ENCODE data around the gene GNRH2. TPM values are rescaled to one million over a fixed set of nuclear protein-coding genes. Genes with fewer than 3 reads are reported as not detected.

Gene GNRH2
- total RNA-seq, 1 donor from 2014 or later = 1.4 TPM

DNA sequence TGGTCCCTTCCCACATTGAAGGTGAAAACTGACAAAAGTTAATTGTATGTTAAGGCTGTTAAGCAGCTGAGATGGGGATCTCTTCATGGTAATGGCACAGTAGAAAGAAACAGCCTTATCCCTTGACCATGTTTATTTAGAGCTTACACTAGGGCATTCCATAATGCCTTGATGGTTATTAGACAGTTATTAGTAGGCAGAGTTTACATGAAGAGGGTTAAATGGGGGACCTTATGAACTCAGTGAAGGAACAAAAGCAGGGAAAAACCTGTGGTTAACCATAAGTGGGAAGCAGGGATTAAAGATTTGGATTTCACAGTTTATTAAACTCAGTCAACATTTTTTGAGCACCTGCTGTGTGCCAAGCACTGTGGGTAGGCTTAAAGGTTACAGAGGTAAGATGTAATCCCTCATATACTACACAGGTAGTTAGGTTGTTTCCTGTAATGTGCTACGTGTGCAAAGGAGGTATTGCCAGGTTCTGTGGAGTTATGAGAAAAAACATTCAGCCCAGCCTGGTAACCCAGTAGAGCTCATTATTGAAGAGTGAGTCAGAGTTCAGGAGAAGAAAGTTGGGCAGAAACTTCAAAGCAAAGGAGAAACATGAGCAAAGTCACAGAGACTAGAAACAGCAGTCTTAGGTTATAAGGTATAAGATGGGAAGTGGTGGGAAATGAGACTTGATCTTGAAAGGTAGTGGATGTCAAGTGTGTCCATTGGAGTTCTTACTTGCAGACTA lies 32.3 kb upstream of the GNRH2 start:
- Mint-ChIP-seq H3K27ac (ENCODE audit: unreplicated experiment) (no peak overlapping the region), H3K4me3 (ENCODE audit: unreplicated experiment) (no peak overlapping the region), H3K36me3 (ENCODE audit: low read depth, unreplicated experiment) (peaks cover 24% of the 10 kb centered on the region), H3K9me3 (ENCODE audit: unreplicated experiment) (no peaks in the 10 kb centered on the region), H3K27me3 (ENCODE audit: low read depth, unreplicated experiment) (no peaks in the 10 kb centered on the region), H3K4me1 (ENCODE audit: low read depth, unreplicated experiment) (peaks cover 17% of the 10 kb centered on the region)
- TF ChIP-seq, protein P1, sequence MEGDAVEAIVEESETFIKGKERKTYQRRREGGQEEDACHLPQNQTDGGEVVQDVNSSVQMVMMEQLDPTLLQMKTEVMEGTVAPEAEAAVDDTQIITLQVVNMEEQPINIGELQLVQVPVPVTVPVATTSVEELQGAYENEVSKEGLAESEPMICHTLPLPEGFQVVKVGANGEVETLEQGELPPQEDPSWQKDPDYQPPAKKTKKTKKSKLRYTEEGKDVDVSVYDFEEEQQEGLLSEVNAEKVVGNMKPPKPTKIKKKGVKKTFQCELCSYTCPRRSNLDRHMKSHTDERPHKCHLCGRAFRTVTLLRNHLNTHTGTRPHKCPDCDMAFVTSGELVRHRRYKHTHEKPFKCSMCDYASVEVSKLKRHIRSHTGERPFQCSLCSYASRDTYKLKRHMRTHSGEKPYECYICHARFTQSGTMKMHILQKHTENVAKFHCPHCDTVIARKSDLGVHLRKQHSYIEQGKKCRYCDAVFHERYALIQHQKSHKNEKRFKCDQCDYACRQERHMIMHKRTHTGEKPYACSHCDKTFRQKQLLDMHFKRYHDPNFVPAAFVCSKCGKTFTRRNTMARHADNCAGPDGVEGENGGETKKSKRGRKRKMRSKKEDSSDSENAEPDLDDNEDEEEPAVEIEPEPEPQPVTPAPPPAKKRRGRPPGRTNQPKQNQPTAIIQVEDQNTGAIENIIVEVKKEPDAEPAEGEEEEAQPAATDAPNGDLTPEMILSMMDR (IDR thresholded peaks at IDR 0.05; ENCODE audit: insufficient read depth, low read depth, low read length) = no peak
- TF ChIP-seq EZH2 (IDR thresholded peaks at IDR 0.05; ENCODE audit: insufficient read depth, low read length) = no peak
- Histone ChIP-seq H3K27ac (ENCODE audit: low read depth, low read length) (peak overlapping the region; percentile 7), H4K20me1 (ENCODE audit: insufficient read depth, low read length) (peaks cover 13% of the 10 kb centered on the region), H2AFZ (ENCODE audit: low read depth, low read length) (no peak overlapping the region), H3K36me3 (ENCODE audit: insufficient read depth, low read length) (peaks cover 19% of the 10 kb centered on the region), H3K9ac (ENCODE audit: low read length) (no peak overlapping the region), H3K27me3 (ENCODE audit: insufficient read depth, low read length) (no peaks in the 10 kb centered on the region), H3K4me3 (ENCODE audit: insufficient read depth, low read depth, low read length) (no peak overlapping the region), H3K79me2 (ENCODE audit: insufficient read depth, low read length) (no peaks in the 10 kb centered on the region), H3K4me2 (ENCODE audit: low read length) (peak overlapping the region; percentile 24), H3K4me1 (ENCODE audit: insufficient read depth, low read length) (peaks cover 13% of the 10 kb centered on the region), H3K9me3 (ENCODE audit: insufficient read depth, low read depth, low read length) (no peaks in the 10 kb centered on the region)
- DNase-seq (ENCODE audit: low read depth) (peak; percentile 73), FAIRE-seq (no peak)

DNA sequence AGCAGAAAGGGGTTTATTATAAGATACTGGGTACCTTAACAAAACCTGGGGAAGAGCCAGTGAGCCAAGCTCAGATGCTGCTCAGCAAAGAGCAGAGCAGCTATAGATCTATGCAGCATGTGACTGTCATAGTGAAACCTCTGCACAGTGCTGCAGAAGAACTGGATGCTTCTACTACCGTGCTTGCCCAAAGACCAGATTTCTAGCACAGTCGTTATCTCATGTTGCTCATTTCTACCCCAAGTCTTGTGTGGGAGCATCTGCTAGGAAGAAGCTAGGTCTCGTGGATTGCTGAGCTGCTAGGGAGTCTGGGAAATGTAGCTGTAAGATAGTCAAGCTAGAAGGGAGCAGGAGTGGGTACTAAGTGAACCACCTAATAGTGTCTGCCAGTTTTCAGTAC lies 31.7 kb upstream of the GNRH2 start:
- Histone ChIP-seq H3K27me3 (ENCODE audit: insufficient read depth, low read length) (no peaks in the 10 kb centered on the region), H2AFZ (ENCODE audit: low read depth, low read length) (no peak overlapping the region), H4K20me1 (ENCODE audit: insufficient read depth, low read length) (peaks cover 13% of the 10 kb centered on the region), H3K9me3 (ENCODE audit: insufficient read depth, low read depth, low read length) (no peaks in the 10 kb centered on the region), H3K9ac (ENCODE audit: low read length) (no peak overlapping the region), H3K4me2 (ENCODE audit: low read length) (peak overlapping the region; percentile 24), H3K27ac (ENCODE audit: low read depth, low read length) (no peak overlapping the region), H3K36me3 (ENCODE audit: insufficient read depth, low read length) (peaks cover 13% of the 10 kb centered on the region), H3K79me2 (ENCODE audit: insufficient read depth, low read length) (no peaks in the 10 kb centered on the region), H3K4me3 (ENCODE audit: insufficient read depth, low read depth, low read length) (no peak overlapping the region), H3K4me1 (ENCODE audit: insufficient read depth, low read length) (peaks cover 13% of the 10 kb centered on the region)
- H3K27ac Mint-ChIP-seq (ENCODE audit: unreplicated experiment) = no peak overlapping the region
- no peak for TF ChIP-seq EZH2 (IDR thresholded peaks at IDR 0.05; ENCODE audit: insufficient read depth, low read length)
- TF ChIP-seq, protein P1 (IDR thresholded peaks at IDR 0.05; ENCODE audit: insufficient read depth, low read depth, low read length) = no peak
- peaks cover 17% of the 10 kb centered on the region for H3K4me1 Mint-ChIP-seq (ENCODE audit: low read depth, unreplicated experiment)
- DNase-seq (ENCODE audit: low read depth) (no peak), FAIRE-seq (no peak)
- H3K4me3 Mint-ChIP-seq (ENCODE audit: unreplicated experiment) = no peak overlapping the region
- H3K36me3 Mint-ChIP-seq (ENCODE audit: low read depth, unreplicated experiment) = peaks cover 24% of the 10 kb centered on the region
- H3K27me3 Mint-ChIP-seq (ENCODE audit: low read depth, unreplicated experiment) = no peaks in the 10 kb centered on the region
- H3K9me3 Mint-ChIP-seq (ENCODE audit: unreplicated experiment) = no peaks in the 10 kb centered on the region

DNA sequence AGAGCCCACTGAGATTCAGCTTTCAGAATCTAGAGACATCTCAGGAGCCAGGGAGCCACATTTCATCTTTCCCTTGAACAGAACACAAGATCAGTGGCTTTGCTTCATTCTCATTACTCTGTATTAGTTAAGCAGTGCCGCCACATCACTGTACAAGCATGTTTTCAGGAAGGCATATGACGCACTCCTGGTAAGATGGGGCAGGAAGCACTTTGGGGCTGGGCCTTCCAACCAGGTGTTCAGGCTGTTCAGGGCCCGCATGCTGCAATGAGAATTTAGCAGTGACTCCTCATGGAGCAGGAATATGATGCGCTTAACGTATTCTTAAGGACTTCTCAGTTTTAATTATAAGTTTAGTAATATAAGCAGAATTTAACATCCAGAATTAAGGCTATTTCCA lies 29.7 kb upstream of the GNRH2 start:
- H3K27ac Mint-ChIP-seq (ENCODE audit: unreplicated experiment) = no peak overlapping the region
- Histone ChIP-seq H3K4me3 (ENCODE audit: insufficient read depth, low read depth, low read length) (no peak overlapping the region), H4K20me1 (ENCODE audit: insufficient read depth, low read length) (peaks cover 13% of the 10 kb centered on the region), H3K4me1 (ENCODE audit: insufficient read depth, low read length) (peaks cover 13% of the 10 kb centered on the region), H3K9ac (ENCODE audit: low read length) (no peak overlapping the region), H3K9me3 (ENCODE audit: insufficient read depth, low read depth, low read length) (no peaks in the 10 kb centered on the region), H3K4me2 (ENCODE audit: low read length) (no peak overlapping the region), H3K27ac (ENCODE audit: low read depth, low read length) (no peak overlapping the region), H3K79me2 (ENCODE audit: insufficient read depth, low read length) (no peaks in the 10 kb centered on the region), H3K27me3 (ENCODE audit: insufficient read depth, low read length) (no peaks in the 10 kb centered on the region), H2AFZ (ENCODE audit: low read depth, low read length) (no peak overlapping the region), H3K36me3 (ENCODE audit: insufficient read depth, low read length) (peaks cover 3% of the 10 kb centered on the region)
- peaks cover 3% of the 10 kb centered on the region for H3K9me3 Mint-ChIP-seq (ENCODE audit: unreplicated experiment)
- peaks cover 24% of the 10 kb centered on the region for H3K36me3 Mint-ChIP-seq (ENCODE audit: low read depth, unreplicated experiment)
- H3K27me3 Mint-ChIP-seq (ENCODE audit: low read depth, unreplicated experiment) = no peaks in the 10 kb centered on the region
- H3K4me3 Mint-ChIP-seq (ENCODE audit: unreplicated experiment) = no peak overlapping the region
- peaks cover 17% of the 10 kb centered on the region for H3K4me1 Mint-ChIP-seq (ENCODE audit: low read depth, unreplicated experiment)
- no peak for TF ChIP-seq EZH2 (IDR thresholded peaks at IDR 0.05; ENCODE audit: insufficient read depth, low read length)
- TF ChIP-seq, protein P1 (IDR thresholded peaks at IDR 0.05; ENCODE audit: insufficient read depth, low read depth, low read length) = no peak
- no peak for DNase-seq (ENCODE audit: low read depth)
- no peak for FAIRE-seq
